Measurements from ENCODE around the gene CLDN4.
A peak's percentile ranks its signal among the peaks of the same experiment; 100 is the strongest.
"Not testable (repeated sequence)": the region's sequence is repeated elsewhere in the genome, so short reads cannot be mapped to it uniquely, and the experiment has no call there.

CLDN4 gene

DNA sequence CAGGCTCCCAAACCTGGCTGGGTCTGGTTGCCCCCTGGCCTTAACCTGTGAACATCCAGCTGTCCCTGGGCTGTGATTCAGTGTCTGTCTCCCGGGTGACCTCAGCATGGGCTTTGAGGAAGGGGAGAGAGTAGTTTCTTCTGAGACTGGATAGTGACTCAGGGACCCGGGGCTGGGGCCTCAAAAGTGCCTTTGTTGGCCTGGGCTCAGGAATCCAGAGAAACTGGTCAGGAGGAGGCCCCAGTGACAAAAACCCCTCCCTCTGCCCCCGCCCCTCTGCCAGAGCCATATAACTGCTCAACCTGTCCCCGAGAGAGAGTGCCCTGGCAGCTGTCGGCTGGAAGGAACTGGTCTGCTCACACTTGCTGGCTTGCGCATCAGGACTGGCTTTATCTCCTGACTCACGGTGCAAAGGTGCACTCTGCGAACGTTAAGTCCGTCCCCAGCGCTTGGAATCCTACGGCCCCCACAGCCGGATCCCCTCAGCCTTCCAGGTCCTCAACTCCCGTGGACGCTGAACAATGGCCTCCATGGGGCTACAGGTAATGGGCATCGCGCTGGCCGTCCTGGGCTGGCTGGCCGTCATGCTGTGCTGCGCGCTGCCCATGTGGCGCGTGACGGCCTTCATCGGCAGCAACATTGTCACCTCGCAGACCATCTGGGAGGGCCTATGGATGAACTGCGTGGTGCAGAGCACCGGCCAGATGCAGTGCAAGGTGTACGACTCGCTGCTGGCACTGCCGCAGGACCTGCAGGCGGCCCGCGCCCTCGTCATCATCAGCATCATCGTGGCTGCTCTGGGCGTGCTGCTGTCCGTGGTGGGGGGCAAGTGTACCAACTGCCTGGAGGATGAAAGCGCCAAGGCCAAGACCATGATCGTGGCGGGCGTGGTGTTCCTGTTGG, at the start of gene CLDN4:
CLDN4 (plus strand) TSS at position 316 of the 903 bp plus-strand sequence; CDS start at position 522, 206 bp downstream.
- no peak for DNase-seq (ENCODE audit: low read depth)

- DNase-seq (ENCODE audit: low read depth), result no peak
These were observed 44.2 kb upstream of the CLDN4 start for GRCh38 chr7:73786588-73786987.

DNA sequence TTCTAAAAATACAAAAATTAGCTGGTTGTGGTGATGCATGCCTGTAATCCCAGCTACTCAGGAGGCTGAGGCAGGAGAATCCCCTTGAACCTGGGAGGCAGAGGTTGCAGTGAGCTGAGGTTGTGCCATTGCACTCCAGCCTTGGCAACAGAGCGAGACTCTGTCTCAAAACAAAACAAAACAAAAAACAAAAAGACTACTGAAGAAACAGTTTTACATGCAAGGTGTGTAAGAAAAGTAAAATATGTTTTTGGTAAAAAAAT, 43.1 kb upstream of the CLDN4 start:
- DNase-seq (ENCODE audit: low read depth), result not testable (repeated sequence)

GRCh38 chr7:73789051-73789450, 41.7 kb upstream of the CLDN4 start:
- no peak for DNase-seq (ENCODE audit: low read depth)

DNA sequence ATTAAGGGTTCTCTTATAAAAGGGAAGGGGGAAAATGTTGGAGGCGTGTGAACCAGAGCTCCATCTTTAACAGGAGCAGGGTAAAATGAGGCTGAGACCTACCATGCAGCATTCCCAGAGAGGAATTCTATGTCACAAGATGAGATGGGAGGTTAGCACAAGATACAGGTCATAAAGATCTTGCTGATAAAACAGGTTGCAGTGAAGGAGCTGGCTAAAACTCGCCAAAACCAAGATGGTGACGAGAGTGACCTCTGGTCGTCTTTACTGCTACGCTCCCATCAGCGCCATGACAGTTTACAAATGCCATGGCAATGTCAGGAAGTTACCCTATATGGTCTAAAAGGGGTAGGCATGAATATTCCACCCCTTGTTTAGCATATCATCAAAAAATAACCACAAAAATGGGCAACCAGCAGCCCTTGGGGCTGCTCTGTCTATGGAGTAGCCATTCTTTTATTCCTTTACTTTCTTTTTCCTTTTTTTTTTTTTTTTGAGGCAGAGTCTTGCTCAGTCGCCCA, 39.6 kb upstream of the CLDN4 start:
- not testable (repeated sequence) for DNase-seq (ENCODE audit: low read depth)

GRCh38 chr7:73795188-73795587, 35.6 kb upstream of the CLDN4 start:
- not testable (repeated sequence) for DNase-seq (ENCODE audit: low read depth)

- DNase-seq (ENCODE audit: low read depth), result not testable (repeated sequence)
These were observed 34.1 kb upstream of the CLDN4 start for GRCh38 chr7:73796656-73797055.

DNA sequence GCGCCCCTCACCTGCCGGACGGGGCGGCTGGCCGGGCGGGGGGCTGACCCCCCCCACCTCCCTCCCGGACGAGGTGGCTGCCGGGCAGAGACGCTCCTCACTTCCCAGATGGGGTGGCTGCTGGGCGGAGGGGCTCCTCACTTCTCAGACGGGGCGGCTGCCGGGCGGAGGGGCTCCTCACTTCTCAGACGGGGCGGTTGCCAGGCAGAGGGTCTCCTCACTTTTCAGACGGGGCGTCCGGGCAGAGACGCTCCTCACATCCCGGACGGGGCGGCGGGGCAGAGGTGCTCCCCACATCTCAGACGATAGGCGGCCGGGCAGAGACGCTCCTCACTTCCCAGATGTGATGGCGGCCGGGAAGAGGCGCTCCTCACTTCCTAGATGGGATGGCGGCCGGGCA, 33.6 kb upstream of the CLDN4 start:
- DNase-seq (ENCODE audit: low read depth), result not testable (repeated sequence)

GRCh38 chr7:73799282-73800141, 31.3 kb upstream of the CLDN4 start:
- DNase-seq (ENCODE audit: low read depth), result no peak

DNA sequence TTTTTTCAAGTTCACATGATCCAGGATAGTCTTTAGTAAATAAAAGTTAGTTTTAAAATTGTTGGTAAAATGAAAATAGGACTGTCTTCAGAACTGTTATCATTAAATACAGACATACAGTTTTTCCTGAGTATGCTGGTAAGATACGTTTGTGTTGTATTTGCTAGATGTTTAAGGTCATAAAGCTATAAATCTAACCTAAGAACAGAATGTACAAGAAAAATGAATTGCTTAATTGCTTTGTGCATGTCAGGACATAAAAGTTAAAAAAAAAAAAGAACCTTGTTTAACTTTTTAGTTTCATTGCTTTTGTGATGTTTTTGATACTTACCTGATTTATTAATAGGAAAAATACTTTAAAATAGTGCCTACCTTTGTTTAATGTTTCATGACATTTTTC, 29.2 kb upstream of the CLDN4 start:
- DNase-seq (ENCODE audit: low read depth), result no peak

- DNase-seq (ENCODE audit: low read depth), result no peak
These were observed 28.3 kb upstream of the CLDN4 start for GRCh38 chr7:73802459-73802858.

DNA sequence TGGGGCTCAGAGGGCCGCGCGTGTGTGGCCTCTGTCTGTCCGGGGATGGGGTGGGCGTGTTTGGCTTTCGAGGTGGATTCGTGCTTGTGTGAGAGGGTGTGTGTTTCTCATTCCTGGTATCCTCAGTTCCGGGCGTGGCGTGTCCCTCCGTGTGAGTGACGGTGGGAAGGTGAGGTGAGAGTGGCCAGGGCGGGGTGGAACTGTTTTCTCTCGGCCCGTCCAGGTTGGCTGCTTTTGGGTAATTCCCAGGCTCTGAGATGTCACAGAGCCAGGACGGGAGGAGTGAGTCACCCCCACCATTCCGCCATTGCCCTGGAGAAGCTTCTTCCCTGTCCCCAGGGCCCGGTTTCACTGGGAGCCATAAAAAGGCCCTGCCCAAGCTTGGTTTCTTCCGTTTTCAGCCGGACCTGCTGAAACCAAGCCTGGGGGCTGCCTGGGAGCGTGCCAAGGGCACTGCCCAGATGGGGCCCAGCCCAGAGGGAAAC, 21.3 kb upstream of the CLDN4 start:
- no peak for DNase-seq (ENCODE audit: low read depth)

DNA sequence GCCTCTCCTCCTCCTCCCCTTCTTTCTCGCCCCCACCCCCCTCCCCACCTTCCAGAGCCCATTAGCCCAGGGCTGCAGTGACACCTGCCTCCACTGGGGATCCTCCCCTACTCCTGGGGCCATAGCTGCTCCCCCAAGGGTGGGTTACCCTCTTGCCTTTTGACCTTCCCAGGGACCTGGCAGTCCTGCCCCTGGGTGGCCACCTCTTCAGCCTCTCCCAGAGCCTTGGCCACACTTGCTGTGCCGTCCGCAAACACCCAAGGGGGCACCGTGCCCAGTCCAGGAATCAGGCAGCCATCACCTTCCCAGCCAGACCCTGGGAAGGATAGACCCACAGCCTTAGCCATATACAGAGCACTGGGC, 19.8 kb upstream of the CLDN4 start:
- DNase-seq (ENCODE audit: low read depth), result no peak

DNA sequence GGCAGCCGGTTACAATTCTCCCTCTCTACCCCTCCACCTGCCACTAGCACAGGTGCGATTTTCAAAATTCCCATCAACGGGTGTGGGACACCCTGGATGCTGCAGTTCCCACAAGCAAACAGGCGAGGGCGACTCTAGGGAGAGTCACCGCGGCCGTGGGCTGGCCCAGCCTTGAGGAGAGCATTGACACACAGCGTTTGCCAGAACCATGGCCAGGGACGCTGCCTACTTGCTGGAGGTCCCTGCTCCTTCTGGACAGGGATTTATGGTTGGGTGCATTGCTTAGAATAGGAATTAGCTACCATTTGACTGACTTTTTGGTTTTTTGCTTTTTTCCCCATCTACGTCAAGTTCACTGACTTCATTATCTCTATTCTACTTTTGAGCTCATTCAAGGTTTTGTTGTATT, 19.0 kb upstream of the CLDN4 start:
- DNase-seq (ENCODE audit: low read depth), result peak; percentile 18

DNA sequence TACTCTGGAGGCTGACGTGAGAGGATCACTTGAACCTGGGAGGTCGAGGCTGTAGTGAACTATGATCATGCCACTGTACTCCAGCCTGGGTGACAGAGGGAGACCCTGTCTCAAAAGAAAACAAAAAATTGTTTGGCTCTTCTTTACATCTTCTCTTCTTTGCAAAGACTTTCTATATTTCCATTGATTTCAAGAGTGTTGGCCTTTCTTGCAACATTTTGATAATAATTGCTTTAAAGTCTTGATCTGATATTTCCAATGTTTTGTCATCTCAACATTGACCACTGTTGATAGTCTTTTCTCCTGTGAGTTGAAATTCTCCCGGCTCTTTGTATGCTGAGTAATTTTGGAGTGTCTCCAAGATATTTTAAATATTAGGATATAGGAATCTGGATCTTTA, 17.8 kb upstream of the CLDN4 start:
- DNase-seq (ENCODE audit: low read depth), result no peak

GRCh38 chr7:73815436-73815835, 15.4 kb upstream of the CLDN4 start:
- no peak for DNase-seq (ENCODE audit: low read depth)

GRCh38 chr7:73817121-73817520, 13.7 kb upstream of the CLDN4 start:
- DNase-seq (ENCODE audit: low read depth), result no peak

- DNase-seq (ENCODE audit: low read depth), result no peak
These were observed 10.8 kb upstream of the CLDN4 start for GRCh38 chr7:73820013-73820412.

- DNase-seq (ENCODE audit: low read depth), result not testable (repeated sequence)
These were observed 9.1 kb upstream of the CLDN4 start for GRCh38 chr7:73821597-73822285.

DNA sequence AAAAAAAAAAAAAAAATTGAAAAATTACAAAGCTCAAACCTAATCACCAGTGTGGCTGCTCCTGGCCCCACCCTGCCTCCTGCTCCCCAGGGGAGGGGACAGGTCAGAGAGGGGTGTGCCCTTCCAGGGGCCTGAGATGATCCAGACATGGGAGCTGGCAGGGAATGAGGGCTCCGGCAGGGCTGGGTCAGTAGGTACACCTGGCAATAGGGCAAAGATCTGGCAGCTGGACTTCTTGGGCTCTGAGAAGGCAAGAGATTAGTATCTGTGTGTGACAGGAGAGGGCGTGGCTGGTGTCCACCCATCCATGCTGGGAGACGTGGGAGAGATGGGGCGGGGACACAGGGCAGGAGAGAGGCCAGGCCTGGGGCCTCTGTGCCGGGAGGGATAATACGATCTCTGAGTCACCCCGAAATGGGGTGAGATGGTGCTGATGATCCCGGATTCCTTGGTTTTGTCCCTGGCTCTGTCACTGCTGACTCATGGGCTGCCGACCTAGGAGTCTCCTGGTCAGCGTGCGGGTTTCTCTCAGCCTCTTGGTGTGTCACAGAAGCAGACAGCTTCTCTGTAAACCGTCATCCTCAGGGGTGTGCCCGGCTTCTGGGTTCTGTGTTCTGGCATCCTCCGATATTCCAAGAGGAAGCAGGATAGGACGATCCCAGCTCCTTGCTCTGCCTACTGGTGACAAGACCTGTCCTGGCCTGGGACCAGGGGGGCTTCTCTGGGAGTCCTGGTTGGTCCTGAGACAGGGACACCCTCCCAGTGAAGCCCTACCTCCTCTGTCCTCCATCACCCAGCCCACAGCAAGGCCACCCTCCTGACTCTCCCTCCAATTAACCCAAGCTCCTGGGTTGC, 8.2 kb upstream of the CLDN4 start:
- no peak for DNase-seq (ENCODE audit: low read depth)

GRCh38 chr7:73823257-73823656, 7.5 kb upstream of the CLDN4 start:
- DNase-seq (ENCODE audit: low read depth), result no peak

All from activated gamma-delta T cell treated with anti-CD3 and anti-CD28 coated beads, Interleukin-2, amount 50 U/mL, for 16 hours (primary cell).